HAP-1 (cell line): ENCODE results near the gene NVL.

Experiments
- DNase-seq, 2 experiments: peaks; one replicate each; pipeline ENCODE4 v3.0.0-alpha.2; 2016 to 2020; ENCODE audit warnings: low spot score in 2 of 2
- H3K27me3 ChIP-seq: fragments of 250-450 bp; sonication (Bioruptor Pico); 2 replicates; pipeline ENCODE4 v1.5.1; 2020; ENCODE audit warnings: low read depth, mild to moderate bottlenecking, moderate library complexity
- H3K36me3 ChIP-seq: fragments of 250-450 bp; sonication (Bioruptor Pico); replicated peaks from 2 replicates; pipeline ENCODE4 v1.5.1; 2020; ENCODE audit warnings: mild to moderate bottlenecking
- H3K4me1 ChIP-seq: fragments of 250-450 bp; sonication (Bioruptor Pico); 2 replicates; pipeline ENCODE4 v1.5.1; 2020; ENCODE audit warnings: mild to moderate bottlenecking
- H3K4me3 ChIP-seq: fragments of 250-450 bp; sonication (Bioruptor Pico); 2 replicates; pipeline ENCODE4 v1.5.1; 2020; ENCODE audit warnings: mild to moderate bottlenecking, moderate library complexity
- H3K9me3 ChIP-seq: fragments of 250-450 bp; sonication (Bioruptor Pico); 2 replicates; pipeline ENCODE4 v1.5.1; 2020; ENCODE audit warnings: mild to moderate bottlenecking, moderate library complexity
- in situ Hi-C: fragments of 300-500 bp; cut with MboI; formaldehyde crosslinking; loops from 3 replicates; pipeline ENCODE4 v1.14.3; 2020; ENCODE audit warnings: low sequenced_read_pairs, inconsistent platforms, mixed read lengths

NVL gene

GRCh38 chr1:224258351-224258750 is 71.6 kb downstream of the NVL start:
- in situ Hi-C loops = no loop called here

GRCh38 chr1:224256640-224257039 is 73.3 kb downstream of the NVL start:
- H3K9me3 ChIP-seq = no peaks in the 10 kb centered on the region
- no peaks in the 10 kb centered on the region for H3K27me3 ChIP-seq
- 0 out of 2 replicates have a peak, but pooled peaks cover 4% of the 10 kb centered on the region for H3K36me3 ChIP-seq
- H3K4me1 ChIP-seq = peaks cover 6% of the 10 kb centered on the region
- H3K4me3 ChIP-seq = no peak overlapping the region
- in situ Hi-C loops = no loop called here
- DNase-seq = no peak

More at GRCh38 chr1:224258351-224258750, 71.6 kb downstream of the NVL start:
- DNase-seq = no peak
- Histone ChIP-seq H3K4me3 (no peak overlapping the region), H3K9me3 (no peaks in the 10 kb centered on the region), H3K36me3 (peaks cover 7% of the 10 kb centered on the region; the same call in 1 of the 2 replicates), H3K27me3 (no peaks in the 10 kb centered on the region), H3K4me1 (peaks cover 6% of the 10 kb centered on the region)

GRCh38 chr1:224253721-224254120 is 76.3 kb downstream of the NVL start:
- in situ Hi-C loops = no loop called here

GRCh38 chr1:224252479-224252878 is 77.5 kb downstream of the NVL start:
- Histone ChIP-seq H3K36me3 (peaks cover 22% of the 10 kb centered on the region), H3K4me3 (no peak overlapping the region), H3K4me1 (peaks cover 6% of the 10 kb centered on the region), H3K27me3 (no peaks in the 10 kb centered on the region), H3K9me3 (no peaks in the 10 kb centered on the region)
- no peak for DNase-seq
- in situ Hi-C loops = no loop called here

More at GRCh38 chr1:224253721-224254120, 76.3 kb downstream of the NVL start:
- H3K9me3 ChIP-seq = no peaks in the 10 kb centered on the region
- H3K4me1 ChIP-seq = peaks cover 6% of the 10 kb centered on the region
- no peak overlapping the region for H3K4me3 ChIP-seq
- H3K27me3 ChIP-seq = no peaks in the 10 kb centered on the region
- peaks cover 16% of the 10 kb centered on the region for H3K36me3 ChIP-seq
- no peak for DNase-seq

GRCh38 chr1:224251741-224252146 is 78.2 kb downstream of the NVL start:
- peaks cover 22% of the 10 kb centered on the region for H3K36me3 ChIP-seq
- no peak for DNase-seq
- in situ Hi-C loops = no loop called here
- no peaks in the 10 kb centered on the region for H3K27me3 ChIP-seq
- H3K4me1 ChIP-seq = peaks cover under 1% of the 10 kb centered on the region
- H3K4me3 ChIP-seq = no peak overlapping the region
- no peaks in the 10 kb centered on the region for H3K9me3 ChIP-seq

GRCh38 chr1:224245188-224245587 is 84.8 kb downstream of the NVL start:
- H3K36me3 ChIP-seq = peaks cover 30% of the 10 kb centered on the region
- no peak overlapping the region for H3K4me3 ChIP-seq
- H3K9me3 ChIP-seq = no peaks in the 10 kb centered on the region
- H3K4me1 ChIP-seq = peaks cover 5% of the 10 kb centered on the region
- in situ Hi-C loops = no loop called here
- no peak for DNase-seq
- H3K27me3 ChIP-seq = no peaks in the 10 kb centered on the region

- in situ Hi-C loops = no loop called here
- peaks cover 4% of the 10 kb centered on the region; the same call in 1 of the 2 replicates for H3K36me3 ChIP-seq
- no peaks in the 10 kb centered on the region for H3K27me3 ChIP-seq
These were observed 91.2 kb downstream of the NVL start for GRCh38 chr1:224238756-224239155.

GRCh38 chr1:224238212-224238611 is 91.8 kb downstream of the NVL start:
- DNase-seq = no peak
- Histone ChIP-seq H3K9me3 (no peaks in the 10 kb centered on the region), H3K4me3 (no peak overlapping the region), H3K4me1 (peaks cover 21% of the 10 kb centered on the region), H3K36me3 (peaks cover 5% of the 10 kb centered on the region; the same call in 1 of the 2 replicates), H3K27me3 (no peaks in the 10 kb centered on the region)
- in situ Hi-C loops = no loop called here

More at GRCh38 chr1:224238756-224239155, 91.2 kb downstream of the NVL start:
- H3K4me3 ChIP-seq = no peak overlapping the region
- DNase-seq = no peak
- H3K9me3 ChIP-seq = no peaks in the 10 kb centered on the region
- H3K4me1 ChIP-seq = peaks cover 21% of the 10 kb centered on the region

GRCh38 chr1:224237119-224237881 is 92.7 kb downstream of the NVL start:
- DNase-seq = no peak
- H3K27me3 ChIP-seq = no peaks in the 10 kb centered on the region
- no peaks in the 10 kb centered on the region for H3K9me3 ChIP-seq
- in situ Hi-C loops = no loop called here
- peaks cover 5% of the 10 kb centered on the region; the same call in 1 of the 2 replicates for H3K36me3 ChIP-seq
- H3K4me1 ChIP-seq = peaks cover 21% of the 10 kb centered on the region
- no peak overlapping the region for H3K4me3 ChIP-seq

- no peak overlapping the region for H3K4me3 ChIP-seq
- in situ Hi-C loops = no loop called here
These were observed 94.0 kb downstream of the NVL start for GRCh38 chr1:224235813-224236493.

GRCh38 chr1:224234017-224234416 is 96.0 kb downstream of the NVL start:
- DNase-seq = no peak
- H3K4me3 ChIP-seq = no peak overlapping the region

More at GRCh38 chr1:224235813-224236493, 94.0 kb downstream of the NVL start:
- H3K9me3 ChIP-seq = no peaks in the 10 kb centered on the region
- peaks cover 11% of the 10 kb centered on the region for H3K36me3 ChIP-seq
- no peak for DNase-seq
- H3K4me1 ChIP-seq = peaks cover 20% of the 10 kb centered on the region
- no peaks in the 10 kb centered on the region for H3K27me3 ChIP-seq

GRCh38 chr1:224226849-224227502 is 103.0 kb downstream of the NVL start:
- Histone ChIP-seq H3K27me3 (no peaks in the 10 kb centered on the region), H3K4me1 (no peaks in the 10 kb centered on the region), H3K4me3 (no peak overlapping the region), H3K9me3 (no peaks in the 10 kb centered on the region), H3K36me3 (peaks cover 43% of the 10 kb centered on the region)
- in situ Hi-C loops = no loop called here
- no peak for DNase-seq

More at GRCh38 chr1:224234017-224234416, 96.0 kb downstream of the NVL start:
- in situ Hi-C loops = no loop called here
- no peaks in the 10 kb centered on the region for H3K9me3 ChIP-seq
- H3K4me1 ChIP-seq = peaks cover 6% of the 10 kb centered on the region
- peaks cover 27% of the 10 kb centered on the region for H3K36me3 ChIP-seq
- no peaks in the 10 kb centered on the region for H3K27me3 ChIP-seq

- no peak for DNase-seq
- no peaks in the 10 kb centered on the region for H3K9me3 ChIP-seq
- H3K4me1 ChIP-seq = no peaks in the 10 kb centered on the region
- no peaks in the 10 kb centered on the region for H3K27me3 ChIP-seq
- peaks cover 21% of the 10 kb centered on the region for H3K36me3 ChIP-seq
- H3K4me3 ChIP-seq = no peak overlapping the region
- in situ Hi-C loops = no loop called here
These were observed 105.9 kb downstream of the NVL start for GRCh38 chr1:224223819-224224714.
